B cell (primary cell): ENCODE measurements around the gene PALLD. TPM values are rescaled to one million over a fixed set of nuclear protein-coding genes. Genes with fewer than 3 reads are reported as not detected.

Experiments used
- ATAC-seq: fragments of 200-7000 bp; cut with Tn5 transposase; one replicate; pipeline ENCODE4 v1.10.0; 2021; ENCODE audit warnings: low read depth, mild to moderate bottlenecking, moderate number of reproducible peaks, moderate library complexity
- CTCF ChIA-PET: fragments of 350-600 bp; sonication (Branson Sonifier 250); formaldehyde crosslinking; loops from one replicate; lab custom pipeline; 2021; ENCODE audit warnings: antibody characterized with exemption, inconsistent platforms; lab: Charles Lee
- POLR2A ChIA-PET: fragments of 350-600 bp; sonication (Branson Sonifier 250); formaldehyde crosslinking; loops from one replicate; lab custom pipeline; 2021; ENCODE audit warnings: antibody characterized with exemption; lab: Charles Lee
- DNase-seq: peaks from one replicate; pipeline ENCODE4 v3.0.0; 2013
- H2AFZ ChIP-seq: 2 replicates; pipeline ENCODE4 v1.6.1; 2012; ENCODE audit warnings: mild to moderate bottlenecking, low read depth, low read length; ENCODE audit not compliant: insufficient read depth, poor library complexity, severe bottlenecking
- H3K27ac ChIP-seq, 2 donors: 1 replicate in 1 of 2; 2 replicates in 1 of 2; pipeline ENCODE4 v1.5.1; 2012 to 2013; ENCODE audit warnings: low read length in 2 of 2, mild to moderate bottlenecking in 2 of 2, moderate library complexity in 1 of 2
- H3K27me3 ChIP-seq, 4 experiments: fragments of 200-600 bp in 1 of 4; sonication (generic) in 1 of 4; replicated peaks in 1 of 4; 1 replicate in 2 of 4; 2 replicates in 2 of 4; pipeline versions ENCODE4 v1.6.1 to v1.7.0; 2013 to 2016; ENCODE audit warnings: low read length in 3 of 4, mild to moderate bottlenecking in 2 of 4, mixed read lengths in 1 of 4, moderate library complexity in 1 of 4; ENCODE audit not compliant: insufficient read depth in 4 of 4, control insufficient read depth in 3 of 4; ENCODE audit errors: control extremely low read depth in 1 of 4
- H3K36me3 ChIP-seq, 2 experiments: replicated peaks in 1 of 2; 1 replicate in 1 of 2; 2 replicates in 1 of 2; pipeline versions ENCODE4 v1.6.1 to v1.7.1; 2013; ENCODE audit warnings: low read length in 1 of 2; ENCODE audit not compliant: insufficient read depth in 2 of 2, control insufficient read depth in 1 of 2; ENCODE audit errors: control extremely low read depth in 1 of 2, extremely low read depth in 1 of 2
- H3K4me1 ChIP-seq, 2 donors: fragments of 200-600 bp in 1 of 2; sonication (generic) in 1 of 2; 1 replicate in 1 of 2; 2 replicates in 1 of 2; pipeline versions ENCODE4 v1.5.1 to v1.6.1; 2013 to 2017; ENCODE audit warnings: low read length in 2 of 2; ENCODE audit not compliant: control insufficient read depth in 2 of 2, insufficient read depth in 2 of 2
- H3K4me2 ChIP-seq: replicated peaks from 2 replicates; pipeline ENCODE3; 2012; ENCODE audit warnings: mild to moderate bottlenecking, low read depth, low read length; ENCODE audit not compliant: poor library complexity, severe bottlenecking
- H3K4me3 ChIP-seq, 5 experiments: fragments of 200-600 bp in 1 of 5; sonication (generic) in 1 of 5; 1 replicate in 3 of 5; 2 replicates in 2 of 5; pipeline versions ENCODE4 v1.5.1 to v1.7.0; 2011 to 2016; ENCODE audit warnings: low read length in 4 of 5, mild to moderate bottlenecking in 4 of 5, low read depth in 2 of 5, control low read depth in 1 of 5, moderate library complexity in 1 of 5; ENCODE audit not compliant: insufficient read depth in 1 of 5; ENCODE audit errors: control extremely low read depth in 1 of 5, extremely low read depth in 1 of 5
- H3K79me2 ChIP-seq: fragments of 200-600 bp; sonication (generic); one replicate; pipeline ENCODE4 v1.6.0; 2016; ENCODE audit warnings: low read length; ENCODE audit not compliant: control insufficient read depth, insufficient read depth
- H3K9ac ChIP-seq: fragments of 200-600 bp; sonication (generic); 2 replicates; pipeline ENCODE4 v1.6.1; 2017; ENCODE audit warnings: mild to moderate bottlenecking, low read length, moderate library complexity
- H3K9me3 ChIP-seq, 3 donors: one replicate each; pipeline versions ENCODE4 v1.6.1 to v1.7.1; 2013; ENCODE audit warnings: low read length in 2 of 3; ENCODE audit not compliant: control insufficient read depth in 2 of 3, insufficient read depth in 1 of 3; ENCODE audit errors: control extremely low read depth in 1 of 3
- H4K20me1 ChIP-seq: 2 replicates; pipeline ENCODE4 v1.6.0; 2012; ENCODE audit warnings: mild to moderate bottlenecking, low read length; ENCODE audit not compliant: insufficient read depth, control insufficient read depth, poor library complexity, severe bottlenecking
- H3K27ac Mint-ChIP-seq: one replicate; pipeline ENCODE4 v1.8.0; 2021; ENCODE audit warnings: mixed read lengths
- H3K27me3 Mint-ChIP-seq: one replicate; pipeline ENCODE4 v1.8.0; 2021; ENCODE audit warnings: mixed read lengths
- H3K4me1 Mint-ChIP-seq: one replicate; pipeline ENCODE4 v1.8.0; 2021; ENCODE audit warnings: mixed read lengths
- H3K4me3 Mint-ChIP-seq: one replicate; pipeline ENCODE4 v1.8.0; 2021; ENCODE audit warnings: mixed read lengths
- H3K9me3 Mint-ChIP-seq: one replicate; pipeline ENCODE4 v1.8.0; 2022; ENCODE audit warnings: mixed read lengths; ENCODE audit not compliant: insufficient read depth
- EZH2 ChIP-seq: IDR thresholded peaks from 2 replicates; pipeline ENCODE4 v1.6.1; 2012; ENCODE audit warnings: borderline replicate concordance, low read depth, mild to moderate bottlenecking, moderate library complexity, low read length; ENCODE audit not compliant: insufficient read depth, poor library complexity, severe bottlenecking
- WGBS: methylation state at CpG from one replicate; pipeline ENCODE4 v1.1.5; 2013; ENCODE audit warnings: missing lambda C conversion rate; ENCODE audit not compliant: insufficient coverage; 5-methylcytosine and 5-hydroxymethylcytosine counted together
- intact Hi-C: fragments of 100-400 bp; cut with micrococcal nuclease; formaldehyde crosslinking; loops from one replicate; pipeline ENCODE4 v1.10.0; 2022
- polyA plus RNA-seq: library from polyadenylated mRNA; depleted of rRNA; stranded (reverse); fragments of >200 nt; gene quantifications from 2 replicates; pipeline ENCODE4 v1.2.3, GENCODE V29; 2012
- total RNA-seq, 2 donors: library from RNA; stranded (reverse); fragments of 120-200 nt in 1 of 2; gene quantifications; 1 replicate in 1 of 2; 2 replicates in 1 of 2; pipeline versions ENCODE4 v1.2.3 to v1.2.4, GENCODE V29; 2013 to 2022
- TF ChIP-seq, protein P1 (sequence below): fragments of 200-600 bp; IDR thresholded peaks from one replicate; pipeline ENCODE4 v1.8.0; 2022; ENCODE audit warnings: antibody characterized with exemption, mild to moderate bottlenecking

Gene PALLD
- total and polyA plus RNA-seq, 2 donors (not counting 1 experiment from before 2014, with no cell fraction given): 0.63 to 0.71 TPM

DNA sequence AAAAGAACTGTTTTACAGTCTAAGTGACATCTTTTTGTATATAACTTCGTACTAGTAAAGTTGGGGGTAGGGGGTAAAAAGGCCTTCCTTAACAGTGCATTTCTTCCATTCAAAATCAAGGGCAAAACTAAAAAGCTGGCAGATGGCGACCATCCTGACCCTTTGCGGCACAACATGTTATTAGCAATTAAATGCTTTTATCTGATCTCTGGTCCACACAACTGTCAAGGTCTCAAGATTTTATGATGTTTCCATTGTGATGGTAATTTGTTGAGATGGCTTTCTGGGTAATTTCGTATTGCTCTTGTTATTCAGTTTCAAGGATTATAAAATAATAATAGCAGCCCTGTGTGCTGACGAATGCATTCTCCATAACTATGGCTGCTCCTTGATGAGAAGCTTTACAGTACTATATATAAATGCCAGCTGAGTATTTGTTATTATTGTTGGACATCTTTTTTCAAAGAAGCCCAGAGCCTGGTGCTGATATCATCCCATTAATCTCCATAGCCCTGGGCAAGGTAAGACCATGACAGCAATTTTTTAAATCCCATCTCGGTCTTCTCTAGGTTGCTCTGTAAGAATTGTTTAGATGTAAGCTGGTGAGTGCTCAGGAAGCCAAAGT, 423.7 kb downstream of the PALLD start:
- POLR2A ChIA-PET: no interaction called here
- Histone ChIP-seq H3K4me2 (no peak overlapping the region), H3K36me3 (no peaks in the 10 kb centered on the region), H2AFZ (no peak overlapping the region), H3K4me1 (no peaks in the 10 kb centered on the region), H3K79me2 (no peaks in the 10 kb centered on the region), H3K9ac (no peak overlapping the region), H3K27ac (no peak overlapping the region), H3K9me3 (no peaks in the 10 kb centered on the region), H4K20me1 (no peaks in the 10 kb centered on the region), H3K4me3 (no peak overlapping the region), H3K27me3 (no peaks in the 10 kb centered on the region)
- H3K27me3 Mint-ChIP-seq: no peaks in the 10 kb centered on the region
- no peak for DNase-seq
- CTCF ChIA-PET: interaction anchor here (1.0 to 6.5 kb wide), 8 partner anchors 9 to 645 kb away, joined by 4 to 102 read pairs (median 8); no protein-coding TSS in a partner anchor
- H3K9me3 Mint-ChIP-seq: no peaks in the 10 kb centered on the region
- WGBS: 90% methylated on average over 3 of the region's 6 CpGs
- no peak overlapping the region for H3K4me3 Mint-ChIP-seq
- H3K4me1 Mint-ChIP-seq: no peaks in the 10 kb centered on the region
- TF ChIP-seq, protein P1, sequence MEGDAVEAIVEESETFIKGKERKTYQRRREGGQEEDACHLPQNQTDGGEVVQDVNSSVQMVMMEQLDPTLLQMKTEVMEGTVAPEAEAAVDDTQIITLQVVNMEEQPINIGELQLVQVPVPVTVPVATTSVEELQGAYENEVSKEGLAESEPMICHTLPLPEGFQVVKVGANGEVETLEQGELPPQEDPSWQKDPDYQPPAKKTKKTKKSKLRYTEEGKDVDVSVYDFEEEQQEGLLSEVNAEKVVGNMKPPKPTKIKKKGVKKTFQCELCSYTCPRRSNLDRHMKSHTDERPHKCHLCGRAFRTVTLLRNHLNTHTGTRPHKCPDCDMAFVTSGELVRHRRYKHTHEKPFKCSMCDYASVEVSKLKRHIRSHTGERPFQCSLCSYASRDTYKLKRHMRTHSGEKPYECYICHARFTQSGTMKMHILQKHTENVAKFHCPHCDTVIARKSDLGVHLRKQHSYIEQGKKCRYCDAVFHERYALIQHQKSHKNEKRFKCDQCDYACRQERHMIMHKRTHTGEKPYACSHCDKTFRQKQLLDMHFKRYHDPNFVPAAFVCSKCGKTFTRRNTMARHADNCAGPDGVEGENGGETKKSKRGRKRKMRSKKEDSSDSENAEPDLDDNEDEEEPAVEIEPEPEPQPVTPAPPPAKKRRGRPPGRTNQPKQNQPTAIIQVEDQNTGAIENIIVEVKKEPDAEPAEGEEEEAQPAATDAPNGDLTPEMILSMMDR: no peak
- no peak for TF ChIP-seq EZH2
- H3K27ac Mint-ChIP-seq: no peak overlapping the region
- ATAC-seq: no peak
- intact Hi-C loops: loop anchor here (5.0 to 10.0 kb wide), 3 partner anchors 406 to 1127 kb away; no protein-coding TSS in a partner anchor

GRCh38 chr4:168923526-168924194, 426.8 kb downstream of the PALLD start:
- Histone ChIP-seq H3K9ac (no peak overlapping the region), H3K27ac (no peak overlapping the region), H3K9me3 (no peaks in the 10 kb centered on the region), H3K4me1 (no peaks in the 10 kb centered on the region), H3K36me3 (no peaks in the 10 kb centered on the region), H3K4me3 (no peak overlapping the region), H3K27me3 (no peaks in the 10 kb centered on the region), H4K20me1 (no peaks in the 10 kb centered on the region), H2AFZ (no peak overlapping the region), H3K4me2 (no peak overlapping the region), H3K79me2 (no peaks in the 10 kb centered on the region)
- Mint-ChIP-seq H3K9me3 (no peaks in the 10 kb centered on the region), H3K27ac (no peak overlapping the region), H3K27me3 (no peaks in the 10 kb centered on the region), H3K4me1 (no peaks in the 10 kb centered on the region), H3K4me3 (no peak overlapping the region)
- ATAC-seq (peak; percentile 51), DNase-seq (peak; percentile 71)
- no CpG with 5 or more reads among the region's 3 CpGs for whole genome bisulfite sequencing
- ChIA-PET CTCF (interaction anchor here (0.7 to 6.5 kb wide), 38 partner anchors 8 to 1125 kb away, joined by 3 to 102 read pairs (median 4); partner anchors contain the start of genes CBR4 and NEK1), POLR2A (no interaction called here)
- TF ChIP-seq, protein P1: peak; percentile 90
- TF ChIP-seq EZH2: no peak
- intact Hi-C loops: loop anchor here (1.0 to 10.0 kb wide), 6 partner anchors 87 to 1124 kb away; partner anchors contain the start of gene CBR4
